ENCODE measurements around the gene SLC66A2. TPM values are rescaled to one million over a fixed set of nuclear protein-coding genes. Genes with fewer than 3 reads are reported as not detected.

SLC66A2 gene
- total RNA-seq, 2 donors from 2014 or later: 74.9 to 88.0 TPM

DNA sequence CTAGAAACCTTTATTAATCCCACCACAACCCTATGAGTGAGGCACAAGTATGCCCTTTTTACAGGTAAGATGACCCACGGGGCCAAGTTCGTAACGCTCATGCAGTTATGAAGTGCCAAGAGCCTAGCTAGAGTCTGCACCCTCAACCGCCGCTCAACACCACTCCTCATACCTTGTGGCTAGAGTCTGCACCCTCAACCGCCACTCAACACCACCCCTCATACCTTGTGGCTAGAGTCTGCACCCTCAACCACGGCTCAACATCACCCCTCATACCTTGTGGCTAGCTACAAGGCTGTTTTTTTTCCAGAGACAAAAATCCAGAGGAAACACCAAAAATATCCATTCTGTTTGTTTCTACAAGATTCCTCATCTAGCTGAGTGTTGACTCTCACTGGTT, 32.3 kb upstream of the SLC66A2 start:
- intact Hi-C loops (cut with DNase I): loop anchor here (5.0 to 10.0 kb wide), 2 partner anchors 49 kb away; partner anchors contain the start of gene RBFA
- Histone ChIP-seq H3K4me3 (no peak overlapping the region), H3K27me3 (no peaks in the 10 kb centered on the region), H3K36me3 (no peaks in the 10 kb centered on the region), H3K9me3 (no peaks in the 10 kb centered on the region), H3K9ac (ENCODE audit: low read depth in 2 of 2, low read length in 2 of 2) (no peak overlapping the region), H3K27ac (no peak overlapping the region), H3K4me1 (peaks cover 11% of the 10 kb centered on the region)
- no peak for DNase-seq
- TF ChIP-seq, protein P1, sequence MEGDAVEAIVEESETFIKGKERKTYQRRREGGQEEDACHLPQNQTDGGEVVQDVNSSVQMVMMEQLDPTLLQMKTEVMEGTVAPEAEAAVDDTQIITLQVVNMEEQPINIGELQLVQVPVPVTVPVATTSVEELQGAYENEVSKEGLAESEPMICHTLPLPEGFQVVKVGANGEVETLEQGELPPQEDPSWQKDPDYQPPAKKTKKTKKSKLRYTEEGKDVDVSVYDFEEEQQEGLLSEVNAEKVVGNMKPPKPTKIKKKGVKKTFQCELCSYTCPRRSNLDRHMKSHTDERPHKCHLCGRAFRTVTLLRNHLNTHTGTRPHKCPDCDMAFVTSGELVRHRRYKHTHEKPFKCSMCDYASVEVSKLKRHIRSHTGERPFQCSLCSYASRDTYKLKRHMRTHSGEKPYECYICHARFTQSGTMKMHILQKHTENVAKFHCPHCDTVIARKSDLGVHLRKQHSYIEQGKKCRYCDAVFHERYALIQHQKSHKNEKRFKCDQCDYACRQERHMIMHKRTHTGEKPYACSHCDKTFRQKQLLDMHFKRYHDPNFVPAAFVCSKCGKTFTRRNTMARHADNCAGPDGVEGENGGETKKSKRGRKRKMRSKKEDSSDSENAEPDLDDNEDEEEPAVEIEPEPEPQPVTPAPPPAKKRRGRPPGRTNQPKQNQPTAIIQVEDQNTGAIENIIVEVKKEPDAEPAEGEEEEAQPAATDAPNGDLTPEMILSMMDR (IDR thresholded peaks at IDR 0.05): no peak

DNA sequence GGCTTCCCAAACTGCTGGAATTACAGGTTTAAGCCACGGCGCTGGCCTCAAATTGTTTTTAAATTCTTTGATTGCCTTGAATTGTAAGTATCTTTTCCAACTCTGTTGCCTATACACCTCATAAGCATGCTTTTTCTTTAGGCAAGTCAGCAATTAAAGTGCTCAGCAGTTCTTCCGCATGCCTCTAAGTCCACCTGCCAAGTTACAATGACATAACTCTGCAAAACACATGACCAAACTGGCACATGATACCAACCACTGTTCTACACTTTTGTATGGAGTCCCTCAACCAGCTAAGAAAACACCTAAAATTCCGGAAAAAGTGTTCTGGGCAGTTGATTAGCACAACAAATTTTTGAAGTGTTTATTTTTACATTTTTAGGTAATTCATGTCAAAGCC, 31.8 kb upstream of the SLC66A2 start:
- no peaks in the 10 kb centered on the region for H3K9me3 ChIP-seq
- H3K27me3 ChIP-seq: no peaks in the 10 kb centered on the region
- no peak overlapping the region for H3K27ac ChIP-seq
- peaks cover 11% of the 10 kb centered on the region for H3K4me1 ChIP-seq
- intact Hi-C loops (cut with DNase I): loop anchor here (5.0 to 10.0 kb wide), 2 partner anchors 48 to 49 kb away; partner anchors contain the start of gene RBFA
- TF ChIP-seq, protein P1 (IDR thresholded peaks at IDR 0.05): no peak
- no peak overlapping the region for H3K9ac ChIP-seq (ENCODE audit: low read depth in 2 of 2, low read length in 2 of 2)
- no peak for DNase-seq
- H3K4me3 ChIP-seq: no peak overlapping the region
- H3K36me3 ChIP-seq: no peaks in the 10 kb centered on the region

DNA sequence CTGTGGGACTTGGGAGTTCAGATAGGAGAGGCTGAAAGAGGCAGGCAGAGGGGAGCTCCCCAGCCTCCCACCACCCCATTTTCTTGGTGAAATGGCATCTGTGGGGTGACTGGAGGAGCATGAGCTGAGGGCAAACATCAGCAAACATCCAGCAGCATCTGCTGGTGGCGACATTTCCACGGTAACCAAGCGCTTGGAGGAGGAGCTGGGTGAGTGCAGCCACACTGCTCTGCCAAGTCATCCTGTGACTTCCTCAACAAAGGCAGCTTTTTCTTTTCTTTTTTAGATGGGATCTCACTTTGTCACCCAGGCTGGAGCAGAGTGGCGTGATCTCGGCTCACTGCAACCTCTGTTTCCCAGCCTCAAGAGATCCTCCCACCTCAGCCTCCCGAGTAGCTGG, 31.3 kb upstream of the SLC66A2 start:
- no peak overlapping the region for H3K4me3 ChIP-seq
- H3K27ac ChIP-seq: no peak overlapping the region
- no peaks in the 10 kb centered on the region for H3K27me3 ChIP-seq
- no peak overlapping the region for H3K9ac ChIP-seq (ENCODE audit: low read depth in 2 of 2, low read length in 2 of 2)
- intact Hi-C loops (cut with DNase I): loop anchor here (5.0 to 10.0 kb wide), 2 partner anchors 48 to 50 kb away; partner anchors contain the start of gene RBFA
- H3K4me1 ChIP-seq: peaks cover 11% of the 10 kb centered on the region
- DNase-seq: no peak
- H3K36me3 ChIP-seq: no peaks in the 10 kb centered on the region
- no peaks in the 10 kb centered on the region for H3K9me3 ChIP-seq
- TF ChIP-seq, protein P1 (IDR thresholded peaks at IDR 0.05): no peak

DNA sequence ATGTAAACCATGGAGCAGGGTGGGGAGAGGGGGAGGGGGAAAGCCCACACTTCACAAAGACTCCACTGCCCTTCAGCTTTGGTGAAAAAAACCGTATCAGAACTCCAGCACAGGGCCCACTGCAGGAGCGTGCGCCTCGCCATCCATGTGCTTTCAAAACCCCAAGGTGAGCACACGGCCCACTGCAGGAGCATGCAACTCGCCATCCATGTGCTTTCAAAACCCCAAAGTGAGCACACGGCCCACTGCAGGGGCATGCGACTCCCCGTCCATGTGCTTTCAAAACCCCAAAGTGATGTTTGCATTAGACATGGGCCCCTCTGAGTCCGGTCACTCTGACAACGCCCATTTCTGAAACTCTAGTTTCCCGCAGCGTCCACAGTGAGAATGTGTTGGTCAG, 29.1 kb upstream of the SLC66A2 start:
- Histone ChIP-seq H3K9me3 (no peaks in the 10 kb centered on the region), H3K36me3 (no peaks in the 10 kb centered on the region), H3K9ac (ENCODE audit: low read depth in 2 of 2, low read length in 2 of 2) (no peak overlapping the region), H3K27ac (no peak overlapping the region), H3K27me3 (no peaks in the 10 kb centered on the region), H3K4me1 (no peaks in the 10 kb centered on the region), H3K4me3 (no peak overlapping the region)
- DNase-seq: no peak
- intact Hi-C loops (cut with DNase I): loop anchor here (5.0 to 10.0 kb wide), 2 partner anchors 46 to 52 kb away; partner anchors contain the start of gene RBFA
- TF ChIP-seq, protein P1 (IDR thresholded peaks at IDR 0.05): no peak

DNA sequence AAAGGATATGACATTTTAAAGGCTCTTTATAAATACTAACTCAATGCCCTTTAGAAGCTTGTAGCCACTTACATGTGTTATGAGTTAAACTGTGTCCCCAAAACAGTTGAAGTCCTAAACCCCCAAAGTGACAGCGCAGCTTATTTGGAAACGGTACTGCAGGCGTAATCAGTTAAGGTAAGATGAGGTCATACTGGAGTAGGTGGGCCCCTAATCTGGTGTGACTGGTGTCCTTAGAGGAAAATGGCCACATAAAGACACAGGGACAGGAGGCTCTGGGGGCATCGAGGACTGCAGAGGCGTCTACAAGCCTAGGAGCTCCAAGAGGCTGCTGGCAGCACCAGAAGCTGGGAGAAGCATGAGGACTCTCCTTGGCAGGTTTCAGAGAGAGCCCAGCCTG, 28.4 kb upstream of the SLC66A2 start:
- DNase-seq: no peak
- Histone ChIP-seq H3K9me3 (no peaks in the 10 kb centered on the region), H3K36me3 (no peaks in the 10 kb centered on the region)

More for the DNA sequence above, 28.4 kb upstream of the SLC66A2 start:
- Histone ChIP-seq H3K27me3 (no peaks in the 10 kb centered on the region), H3K4me1 (no peaks in the 10 kb centered on the region), H3K4me3 (no peak overlapping the region), H3K9ac (ENCODE audit: low read depth in 2 of 2, low read length in 2 of 2) (no peak overlapping the region), H3K27ac (no peak overlapping the region)
- TF ChIP-seq, protein P1 (IDR thresholded peaks at IDR 0.05): no peak
- intact Hi-C loops (cut with DNase I): loop anchor here (5.0 to 10.0 kb wide), 2 partner anchors 45 to 52 kb away; partner anchors contain the start of gene RBFA

Measured in colonic mucosa (tissue), 4 donors.